ENCODE data around the gene CRISP1.

The CRISP1 gene

DNA sequence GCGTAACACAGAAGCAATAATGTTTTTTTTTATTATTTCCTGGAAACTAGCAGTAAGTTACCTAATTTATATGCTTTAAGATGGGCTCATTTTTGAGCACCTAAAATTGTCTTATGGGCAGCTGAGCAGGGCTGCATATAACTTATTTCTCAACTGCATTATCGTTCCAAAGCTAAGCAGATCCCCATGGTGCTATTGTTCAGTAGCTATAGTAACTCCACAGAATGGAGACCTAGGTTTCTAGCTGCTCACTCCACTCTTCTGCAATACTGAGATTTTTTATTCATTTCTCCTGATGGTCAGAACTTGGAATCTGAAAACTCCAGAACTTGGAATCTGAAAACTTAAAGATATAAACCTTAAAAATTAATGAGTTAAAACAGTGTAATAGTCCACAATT lies 18.7 kb downstream of the CRISP1 start:
- DNase-seq (ENCODE audit: extremely low read depth, low read depth) = no peak
- TF ChIP-seq CTCF (IDR thresholded peaks at IDR 0.05; ENCODE audit: low read depth, low read length, missing control alignments) = no peak
- H3K4me3 ChIP-seq (replicated peaks; ENCODE audit: low read depth, low read length) = no peak overlapping the region

DNA sequence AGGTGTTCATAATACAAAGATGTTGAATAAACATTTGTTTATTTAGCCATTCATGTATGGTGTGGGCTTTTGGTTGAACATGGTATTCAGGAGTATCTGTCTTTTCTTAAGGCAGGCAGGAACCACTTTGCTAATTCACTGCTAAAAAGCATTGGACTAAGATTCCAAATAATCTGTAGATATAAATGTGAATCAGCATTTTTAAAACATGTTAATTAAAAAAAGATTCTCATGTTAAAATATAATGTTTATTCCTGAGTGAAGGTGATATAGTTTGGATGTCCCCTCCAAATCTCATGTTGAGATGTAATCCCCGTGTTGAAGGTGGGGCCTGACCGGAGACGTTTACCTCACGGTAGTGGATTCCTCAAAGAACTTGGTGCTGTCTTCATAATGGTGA lies 19.3 kb downstream of the CRISP1 start:
- no peak overlapping the region for H3K4me3 ChIP-seq (replicated peaks; ENCODE audit: low read depth, low read length)
- TF ChIP-seq CTCF (IDR thresholded peaks at IDR 0.05; ENCODE audit: low read depth, low read length, missing control alignments) = no peak
- no peak for DNase-seq (ENCODE audit: extremely low read depth, low read depth)

DNA sequence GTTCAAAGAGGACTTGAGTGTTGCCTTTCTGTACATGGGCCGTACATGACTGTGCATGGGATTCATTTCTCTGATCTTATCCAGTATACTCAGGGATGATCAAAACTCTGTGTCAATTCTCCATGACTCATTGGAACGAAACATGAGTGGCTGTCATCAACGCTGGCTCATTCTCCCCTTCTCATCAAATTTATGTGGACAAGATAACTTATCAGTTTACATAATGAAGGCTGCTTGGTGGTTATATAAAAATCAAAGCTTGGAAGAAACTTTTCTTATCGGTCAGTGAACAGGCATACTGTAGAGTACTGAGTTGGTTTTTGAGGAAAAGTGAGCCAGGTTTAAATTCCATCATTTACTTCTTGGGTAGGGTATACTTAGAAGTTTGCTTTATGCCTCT lies 24.9 kb downstream of the CRISP1 start:
- no peak for TF ChIP-seq CTCF (IDR thresholded peaks at IDR 0.05; ENCODE audit: low read depth, low read length, missing control alignments)
- DNase-seq (ENCODE audit: extremely low read depth, low read depth) = no peak
- no peak overlapping the region for H3K4me3 ChIP-seq (replicated peaks; ENCODE audit: low read depth, low read length)

DNA sequence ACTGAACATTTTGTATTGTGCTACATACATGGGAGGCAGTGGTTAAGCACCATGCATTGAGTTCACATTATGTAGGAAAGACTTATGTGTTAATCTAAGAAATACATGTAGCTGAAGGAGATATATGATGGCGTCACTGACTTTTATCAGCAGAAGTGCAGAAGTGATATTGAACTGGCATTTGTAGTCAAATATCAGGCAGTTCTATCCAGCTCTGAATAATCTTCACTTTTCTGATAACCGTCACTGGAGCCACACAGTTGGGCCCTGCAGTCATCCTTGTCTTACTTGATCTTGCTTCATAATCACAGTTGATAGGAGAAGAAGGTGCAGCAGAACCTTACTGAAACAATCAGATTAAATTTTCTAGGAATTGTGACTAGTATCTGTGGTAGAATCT lies 26.4 kb downstream of the CRISP1 start:
- no peak for TF ChIP-seq CTCF (IDR thresholded peaks at IDR 0.05; ENCODE audit: low read depth, low read length, missing control alignments)
- H3K4me3 ChIP-seq (replicated peaks; ENCODE audit: low read depth, low read length) = no peak overlapping the region
- DNase-seq (ENCODE audit: extremely low read depth, low read depth) = no peak

DNA sequence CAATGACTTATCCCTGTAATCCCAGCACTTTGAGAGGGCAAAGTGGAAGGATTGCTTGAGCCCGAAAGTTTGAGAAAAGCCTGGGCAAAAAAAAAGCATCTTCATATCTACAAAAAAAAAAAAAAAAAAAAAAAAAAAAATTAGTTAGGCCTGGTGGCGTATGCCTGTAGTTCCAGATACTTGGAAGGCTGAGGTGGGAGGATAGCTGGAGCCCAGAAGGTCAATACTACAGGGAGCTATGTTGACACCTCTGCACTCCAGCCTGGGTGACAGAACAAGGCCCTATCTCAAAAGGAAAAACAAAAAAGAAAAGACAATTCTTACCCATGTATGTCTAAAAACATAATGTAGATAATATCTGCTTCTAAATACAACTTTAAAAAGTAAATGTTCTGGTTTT lies 27.2 kb downstream of the CRISP1 start:
- TF ChIP-seq CTCF (IDR thresholded peaks at IDR 0.05; ENCODE audit: low read depth, low read length, missing control alignments) = no peak

DNA sequence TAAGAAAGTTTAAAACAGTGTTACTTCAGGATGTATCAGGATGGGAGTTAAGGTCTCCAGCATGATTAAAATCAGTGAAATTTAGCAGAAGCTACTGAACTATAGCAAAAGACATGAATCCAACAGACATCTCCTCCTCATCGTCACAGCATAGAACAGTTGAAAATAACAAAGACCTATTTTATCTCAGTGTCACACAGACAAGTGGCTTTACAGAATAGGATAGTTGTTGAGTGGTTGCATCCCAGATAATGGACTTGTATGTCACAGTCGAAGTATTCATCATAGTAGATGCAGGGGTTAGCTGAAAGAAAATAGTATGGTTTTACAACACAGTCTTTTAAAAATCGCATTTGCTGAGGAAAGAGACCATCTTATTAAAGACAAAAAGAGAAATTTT lies 31.2 kb downstream of the CRISP1 start:
- DNase-seq (ENCODE audit: extremely low read depth, low read depth) = no peak
- no peak for TF ChIP-seq CTCF (IDR thresholded peaks at IDR 0.05; ENCODE audit: low read depth, low read length, missing control alignments)
- H3K4me3 ChIP-seq (replicated peaks; ENCODE audit: low read depth, low read length) = no peak overlapping the region

More for the DNA sequence above, 27.2 kb downstream of the CRISP1 start:
- no peak overlapping the region for H3K4me3 ChIP-seq (replicated peaks; ENCODE audit: low read depth, low read length)
- no peak for DNase-seq (ENCODE audit: extremely low read depth, low read depth)

DNA sequence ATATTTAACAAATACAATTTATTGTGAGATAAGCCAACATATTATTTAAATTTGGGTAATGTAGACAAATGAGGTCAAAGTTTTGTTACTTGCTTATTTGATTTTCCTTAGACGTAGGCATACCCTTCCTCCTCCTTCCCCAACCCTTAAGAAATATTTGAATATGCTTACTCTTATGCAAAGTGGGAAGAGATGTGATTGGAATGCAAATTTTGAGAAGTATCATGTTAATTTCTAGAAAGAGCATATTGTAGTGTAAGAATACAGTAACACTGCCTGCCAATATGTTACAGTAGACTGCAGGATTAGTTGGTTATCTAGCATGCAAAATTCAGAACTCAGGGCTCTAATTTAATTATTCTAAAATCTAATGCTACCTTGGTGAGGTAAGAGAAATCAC lies 32.9 kb downstream of the CRISP1 start:
- TF ChIP-seq CTCF (IDR thresholded peaks at IDR 0.05; ENCODE audit: low read depth, low read length, missing control alignments) = no peak
- H3K4me3 ChIP-seq (replicated peaks; ENCODE audit: low read depth, low read length) = no peak overlapping the region
- DNase-seq (ENCODE audit: extremely low read depth, low read depth) = no peak

Data from HFF-Myc (cell line).